ENCODE measurements around the gene HARS1. TPM values are rescaled to one million over a fixed set of nuclear protein-coding genes. Genes with fewer than 3 reads are reported as not detected.
"Not testable (repeated sequence)": the region's sequence is repeated elsewhere in the genome, so short reads cannot be mapped to it uniquely, and the experiment has no call there.

Gene HARS1
- total RNA-seq, 2 donors from 2014 or later = 41.0 to 66.1 TPM

DNA sequence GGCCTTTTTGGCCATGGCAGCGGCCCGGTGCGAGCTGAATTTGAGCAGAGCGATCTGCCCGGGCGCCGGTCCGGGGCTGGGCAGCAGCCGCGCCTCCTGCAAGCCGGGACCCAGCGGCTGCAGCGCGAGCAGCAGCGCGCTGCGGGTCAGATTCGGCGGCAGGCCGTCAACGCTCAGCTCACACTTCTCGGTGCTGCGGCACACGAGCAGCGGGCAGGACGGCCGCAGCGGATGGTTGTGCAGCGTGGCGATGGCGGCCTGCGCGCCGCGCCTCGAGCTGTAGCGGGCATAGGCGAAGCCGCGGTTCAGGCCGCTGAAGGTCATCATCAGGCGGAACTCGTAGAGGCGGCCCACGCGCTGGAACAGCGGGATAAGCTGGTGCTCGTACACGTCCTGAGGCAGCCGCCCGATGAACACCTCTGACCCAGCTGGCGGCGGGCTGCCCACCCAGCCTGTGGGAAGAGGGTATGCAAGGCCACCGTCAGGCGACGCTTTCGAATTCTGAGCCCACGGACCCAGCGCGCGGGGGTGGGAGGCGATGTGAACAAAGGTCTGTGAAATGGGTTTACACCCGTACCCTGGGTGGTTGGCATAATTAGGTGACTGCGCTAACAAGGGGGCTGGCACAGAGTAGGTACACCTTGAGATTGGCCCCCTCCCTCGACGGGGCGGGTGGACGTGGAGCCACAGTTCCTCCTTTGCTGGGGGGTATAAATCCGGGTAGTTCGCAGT, 18.5 kb downstream of the HARS1 start:
- no peak for DNase-seq
- intact Hi-C loops (cut with DNase I) = no loop called here
- H3K27ac ChIP-seq = no peak overlapping the region
- peaks cover 11% of the 10 kb centered on the region for H3K36me3 ChIP-seq
- no peak overlapping the region for H3K9ac ChIP-seq (ENCODE audit: low read depth in 2 of 2, low read length in 2 of 2)
- no peak for TF ChIP-seq CTCF (IDR thresholded peaks at IDR 0.05)
- no peaks in the 10 kb centered on the region for H3K27me3 ChIP-seq
- H3K9me3 ChIP-seq = no peaks in the 10 kb centered on the region
- H3K4me3 ChIP-seq = no peak overlapping the region
- H3K4me1 ChIP-seq = no peaks in the 10 kb centered on the region

- Histone ChIP-seq H3K4me3 (no peak overlapping the region), H3K4me1 (peaks cover under 1% of the 10 kb centered on the region), H3K36me3 (peaks cover 11% of the 10 kb centered on the region), H3K9me3 (no peaks in the 10 kb centered on the region), H3K27me3 (no peaks in the 10 kb centered on the region), H3K27ac (peak overlapping the region; percentile 2), H3K9ac (ENCODE audit: low read depth in 2 of 2, low read length in 2 of 2) (peak overlapping the region in 1 of 2 donors; percentile 3)
- intact Hi-C loops (cut with DNase I) = no loop called here
- TF ChIP-seq CTCF (IDR thresholded peaks at IDR 0.05) = no peak
- no peak for DNase-seq
Measured at GRCh38 chr5:140671472-140672125, 19.6 kb downstream of the HARS1 start.

- intact Hi-C loops (cut with DNase I); H3K27ac ChIP-seq; H3K9me3 ChIP-seq; H3K4me3 ChIP-seq; DNase-seq; H3K4me1 ChIP-seq; H3K27me3 ChIP-seq: not testable (repeated sequence)
- H3K9ac ChIP-seq (ENCODE audit: low read depth in 2 of 2, low read length in 2 of 2) = peak overlapping the region in 1 of 2 donors; percentile 39
- peaks cover 11% of the 10 kb centered on the region for H3K36me3 ChIP-seq
Measured at GRCh38 chr5:140671035-140671434, 20.1 kb downstream of the HARS1 start.

DNA sequence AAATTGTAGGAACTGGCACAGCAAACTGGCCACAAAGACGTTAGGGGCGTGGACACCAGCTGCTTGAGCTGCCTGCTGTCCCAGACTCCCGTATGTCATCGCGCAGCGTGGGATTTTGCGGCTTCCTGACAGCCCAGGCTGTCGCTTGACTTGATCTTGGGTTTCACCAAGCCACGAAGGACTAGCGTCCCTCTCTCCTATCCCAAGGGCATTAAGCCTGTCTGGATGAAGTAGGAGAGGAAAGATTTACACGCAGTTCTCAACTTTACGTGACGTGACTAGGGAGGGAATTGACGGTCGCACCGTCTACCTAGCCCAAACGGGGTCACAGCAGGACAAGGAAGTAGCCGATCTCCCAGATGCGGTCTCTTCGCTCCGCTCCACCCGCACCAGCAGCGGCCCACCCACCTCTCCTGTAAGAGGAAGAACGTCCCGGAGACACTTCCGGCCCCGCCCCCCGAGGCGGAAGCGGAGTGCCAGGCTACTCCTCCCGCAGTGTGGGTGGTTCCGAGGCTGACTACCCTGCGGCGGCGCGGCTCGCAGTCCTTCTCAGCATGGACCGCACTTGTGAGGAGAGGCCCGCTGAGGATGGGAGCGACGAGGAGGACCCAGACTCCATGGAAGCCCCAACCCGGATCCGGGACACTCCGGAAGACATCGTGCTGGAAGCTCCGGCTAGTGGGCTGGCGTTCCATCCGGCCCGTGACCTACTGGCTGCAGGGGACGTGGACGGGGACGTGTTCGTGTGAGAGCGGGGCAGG, 26.6 kb downstream of the HARS1 start, which contains the start of gene WDR55:
Gene WDR55, plus strand, starts transcription at position 546 of the 761 bp plus-strand sequence. Its CDS starts 9 bp downstream, at position 555.
- Histone ChIP-seq H3K9me3 (no peaks in the 10 kb centered on the region), H3K27me3 (no peaks in the 10 kb centered on the region), H3K4me1 (peaks cover 8% of the 10 kb centered on the region), H3K27ac (peak within 1 kb of the TSS; percentile 97), H3K4me3 (peak within 1 kb of the TSS; percentile 96), H3K9ac (ENCODE audit: low read depth in 2 of 2, low read length in 2 of 2) (peak within 1 kb of the TSS; percentile 80 to 86), H3K36me3 (peaks cover 10% of the 10 kb centered on the region)
- no peak for TF ChIP-seq CTCF (IDR thresholded peaks at IDR 0.05)
- peak; percentile 99 for DNase-seq
- intact Hi-C loops (cut with DNase I) = loop anchor here (2.0 kb wide), 1 partner anchor 26 kb away; the partner anchor contains the start of genes HARS1 and HARS2

DNA sequence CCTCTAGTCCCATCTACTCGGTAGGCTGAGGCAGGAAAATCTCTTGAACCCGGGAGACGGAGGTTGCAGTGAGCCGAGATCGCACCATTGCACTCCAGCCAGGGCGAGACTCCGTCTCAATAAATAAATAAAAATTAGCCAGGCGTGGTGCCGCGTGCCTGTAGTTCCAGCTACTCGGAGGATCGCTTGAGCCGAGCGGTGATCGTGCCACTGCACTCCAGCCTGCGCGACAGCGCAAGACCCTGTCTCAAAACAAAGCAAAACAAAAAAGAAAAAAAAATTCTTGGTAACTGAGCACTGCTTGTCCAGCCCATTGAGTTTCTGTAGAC, 27.2 kb downstream of the HARS1 start:
- H3K9me3 ChIP-seq = no peaks in the 10 kb centered on the region
- no peaks in the 10 kb centered on the region for H3K27me3 ChIP-seq
- H3K9ac ChIP-seq (ENCODE audit: low read depth in 2 of 2, low read length in 2 of 2) = peak overlapping the region; percentile 68 to 86
- peaks cover 8% of the 10 kb centered on the region for H3K4me1 ChIP-seq
- intact Hi-C loops (cut with DNase I) = loop anchor here (2.0 kb wide), 1 partner anchor 27 kb away; the partner anchor contains the start of genes HARS1 and HARS2
- peak overlapping the region; percentile 96 for H3K4me3 ChIP-seq
- peak overlapping the region; percentile 97 for H3K27ac ChIP-seq
- no peak for TF ChIP-seq CTCF (IDR thresholded peaks at IDR 0.05)
- DNase-seq = no peak
- H3K36me3 ChIP-seq = peaks cover 9% of the 10 kb centered on the region

DNA sequence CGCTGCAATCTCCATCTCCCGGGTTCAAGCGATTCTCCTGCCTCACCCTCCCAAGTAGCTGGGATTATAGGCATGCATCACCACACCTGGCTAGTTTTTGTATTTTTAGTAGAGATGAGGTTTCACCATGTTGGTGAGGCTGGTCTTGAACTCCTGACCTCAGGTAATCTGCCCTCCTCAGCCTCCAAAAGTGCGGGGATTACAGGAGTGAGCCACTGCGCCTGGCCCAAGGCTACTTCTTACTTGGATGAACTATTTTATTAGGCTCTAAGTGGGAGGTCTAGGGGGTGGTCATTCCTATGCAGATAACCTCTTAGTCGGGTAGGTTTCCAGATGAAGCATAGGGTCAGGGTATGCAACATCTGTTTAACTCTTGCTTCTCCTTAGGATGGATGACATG, 30.8 kb downstream of the HARS1 start:
- H3K9me3 ChIP-seq; H3K4me1 ChIP-seq; H3K27me3 ChIP-seq; DNase-seq; intact Hi-C loops (cut with DNase I); H3K9ac ChIP-seq (ENCODE audit: low read depth in 2 of 2, low read length in 2 of 2); H3K27ac ChIP-seq; H3K4me3 ChIP-seq: not testable (repeated sequence)
- peaks cover 31% of the 10 kb centered on the region for H3K36me3 ChIP-seq

Measured in colonic mucosa (tissue), 4 donors.